H1 (cell line): ENCODE data around the gene EML4. TPM values are rescaled to one million over a fixed set of nuclear protein-coding genes. Genes with fewer than 3 reads are reported as not detected.
A peak's percentile ranks its signal among the peaks of the same experiment; 100 is the strongest.

Experiments used
- CTCF ChIA-PET: fragments of 300-600 bp; sonication (Branson Sonifier 250); formaldehyde crosslinking; loops from one replicate; lab custom pipeline; 2021; ENCODE audit not compliant: partially characterized antibody; lab: Charles Lee
- POLR2A ChIA-PET: fragments of 300-600 bp; sonication (Branson Sonifier 250); formaldehyde crosslinking; loops from one replicate; lab custom pipeline; 2021; ENCODE audit warnings: inconsistent platforms; ENCODE audit not compliant: partially characterized antibody; lab: Charles Lee
- DNase-seq, 2 experiments: peaks; one replicate each; pipeline versions ENCODE4 v3.0.0 to v3.0.0-alpha.2; 2010 to 2022; ENCODE audit warnings: low spot score in 2 of 2, low read depth in 1 of 2, mixed read lengths in 1 of 2
- FAIRE-seq: peaks from 2 replicates; lab custom pipeline; 2011; peaks lifted over from hg19 to GRCh38; lab: Jason Lieb, UNC
- H2AFZ ChIP-seq: 2 replicates; pipeline ENCODE4 v1.8.1; 2012; ENCODE audit warnings: low read length, inconsistent platforms
- H2AK5ac ChIP-seq: 2 replicates; pipeline ENCODE4 v1.6.1; 2013; ENCODE audit warnings: low read depth, low read length
- H2BK120ac ChIP-seq: replicated peaks from 2 replicates; pipeline ENCODE3; 2013; ENCODE audit warnings: low read depth, low read length, inconsistent platforms
- H2BK12ac ChIP-seq: 2 replicates; pipeline ENCODE4 v1.6.1; 2013; ENCODE audit warnings: low read depth, low read length
- H2BK15ac ChIP-seq: 2 replicates; pipeline ENCODE4 v1.6.1; 2013; ENCODE audit warnings: low read length
- H2BK20ac ChIP-seq: 2 replicates; pipeline ENCODE4 v1.6.1; 2013; ENCODE audit warnings: low read length
- H2BK5ac ChIP-seq: 2 replicates; pipeline ENCODE4 v1.6.1; 2013; ENCODE audit warnings: low read depth, low read length
- H3K14ac ChIP-seq: 2 replicates; pipeline ENCODE4 v1.6.1; 2013; ENCODE audit warnings: inconsistent platforms; ENCODE audit not compliant: insufficient read length
- H3K18ac ChIP-seq: 2 replicates; pipeline ENCODE4 v1.6.1; 2013; ENCODE audit warnings: low read length; ENCODE audit errors: extremely low read depth
- H3K23ac ChIP-seq: 2 replicates; pipeline ENCODE4 v1.6.1; 2013; ENCODE audit warnings: inconsistent platforms; ENCODE audit not compliant: insufficient read length
- H3K23me2 ChIP-seq: 2 replicates; pipeline ENCODE4 v1.6.1; 2013; ENCODE audit warnings: low read depth, low read length
- H3K27ac ChIP-seq: 2 replicates; pipeline ENCODE4 v1.6.1; 2011; ENCODE audit warnings: low read depth, low read length, inconsistent platforms
- H3K27me3 ChIP-seq, 4 experiments: replicated peaks in 1 of 4; 1 replicate in 1 of 4; 2 replicates in 3 of 4; pipeline versions ENCODE4 v1.6.1 to v1.8.1; 2011 to 2013; ENCODE audit warnings: low read length in 3 of 4, mild to moderate bottlenecking in 3 of 4, inconsistent platforms in 2 of 4, mixed read lengths in 2 of 4, moderate library complexity in 1 of 4; ENCODE audit not compliant: control insufficient read depth in 3 of 4, insufficient read depth in 3 of 4; ENCODE audit errors: extremely low read depth in 1 of 4
- H3K36me3 ChIP-seq, 4 experiments: 2 replicates each; pipeline versions ENCODE4 v1.6.1 to v1.8.1; 2011 to 2013; ENCODE audit warnings: mild to moderate bottlenecking in 4 of 4, low read length in 3 of 4, moderate library complexity in 2 of 4, control low read depth in 1 of 4, inconsistent platforms in 1 of 4; ENCODE audit not compliant: insufficient read depth in 4 of 4, control insufficient read depth in 2 of 4
- H3K4ac ChIP-seq: replicated peaks from 2 replicates; pipeline ENCODE3; 2013; ENCODE audit warnings: low read length, low read depth, mixed read lengths, inconsistent platforms; ENCODE audit not compliant: insufficient read length
- H3K4me1 ChIP-seq, 4 experiments: replicated peaks in 1 of 4; 1 replicate in 1 of 4; 2 replicates in 3 of 4; pipeline versions ENCODE4 v1.6.1 to v1.8.1; 2011 to 2013; ENCODE audit warnings: low read length in 3 of 4, inconsistent platforms in 2 of 4, mixed read lengths in 1 of 4; ENCODE audit not compliant: insufficient read depth in 4 of 4, control insufficient read depth in 3 of 4
- H3K4me2 ChIP-seq, 2 experiments: 2 replicates each; pipeline versions ENCODE4 v1.6.1 to v1.8.1; 2011 to 2013; ENCODE audit warnings: low read depth in 2 of 2, low read length in 2 of 2, control low read depth in 1 of 2, inconsistent platforms in 1 of 2, mild to moderate bottlenecking in 1 of 2; ENCODE audit not compliant: insufficient read depth in 1 of 2
- H3K4me3 ChIP-seq, 4 experiments: fragments of 200-600, 300-600 bp in 1 of 4; sonication (generic), shearing (Covaris generic), sonication (Bioruptor Twin) in 1 of 4; 2 replicates each; pipeline versions ENCODE4 v1.5.1 to v1.8.1; 2011 to 2016; ENCODE audit warnings: low read length in 4 of 4, low read depth in 3 of 4, control low read depth in 2 of 4, inconsistent platforms in 2 of 4, mild to moderate bottlenecking in 2 of 4, mixed read lengths in 1 of 4, moderate library complexity in 1 of 4; ENCODE audit not compliant: insufficient read depth in 2 of 4; ENCODE audit errors: extremely low read depth in 1 of 4
- H3K56ac ChIP-seq: replicated peaks from 2 replicates; pipeline ENCODE3; 2013; ENCODE audit warnings: low read depth, mild to moderate bottlenecking, mixed read lengths, low read length, inconsistent platforms; ENCODE audit not compliant: insufficient read length
- H3K79me1 ChIP-seq: 2 replicates; pipeline ENCODE4 v1.6.1; 2013; ENCODE audit warnings: low read depth, low read length, control low read depth
- H3K79me2 ChIP-seq, 2 experiments: 2 replicates each; pipeline versions ENCODE4 v1.6.1 to v1.8.1; 2012 to 2013; ENCODE audit warnings: low read length in 2 of 2, mild to moderate bottlenecking in 2 of 2, inconsistent platforms in 1 of 2; ENCODE audit not compliant: insufficient read depth in 2 of 2, control insufficient read depth in 1 of 2
- H3K9ac ChIP-seq, 4 experiments: replicated peaks in 1 of 4; 1 replicate in 1 of 4; 2 replicates in 3 of 4; pipeline versions ENCODE4 v1.6.1 to v1.8.1; 2011 to 2013; ENCODE audit warnings: low read depth in 3 of 4, low read length in 3 of 4, control low read depth in 2 of 4, mild to moderate bottlenecking in 2 of 4, moderate library complexity in 2 of 4, inconsistent platforms in 1 of 4; ENCODE audit errors: extremely low read depth in 1 of 4
- H3K9me3 ChIP-seq, 2 experiments: 2 replicates each; pipeline versions ENCODE4 v1.6.1 to v1.8.1; 2012 to 2013; ENCODE audit warnings: mild to moderate bottlenecking in 2 of 2, moderate library complexity in 2 of 2, control low read depth in 1 of 2, inconsistent platforms in 1 of 2, low read depth in 1 of 2, low read length in 1 of 2, mixed read lengths in 1 of 2; ENCODE audit not compliant: insufficient read depth in 2 of 2
- H4K20me1 ChIP-seq, 2 experiments: replicated peaks in 1 of 2; 2 replicates each; pipeline versions ENCODE3 to v1.8.1; 2011 to 2013; ENCODE audit warnings: inconsistent platforms in 2 of 2, low read length in 2 of 2, mild to moderate bottlenecking in 1 of 2; ENCODE audit not compliant: insufficient read depth in 2 of 2, control insufficient read depth in 1 of 2
- H4K5ac ChIP-seq: 2 replicates; pipeline ENCODE4 v1.6.1; 2013; ENCODE audit warnings: low read length, low read depth, mixed read lengths, inconsistent platforms; ENCODE audit not compliant: insufficient read length
- H4K8ac ChIP-seq: 2 replicates; pipeline ENCODE4 v1.8.0; 2013; ENCODE audit warnings: mild to moderate bottlenecking, moderate library complexity, low read length, inconsistent platforms; ENCODE audit not compliant: insufficient read depth; ENCODE audit errors: extremely low read depth
- H4K91ac ChIP-seq: replicated peaks from 2 replicates; pipeline ENCODE3; 2013; ENCODE audit warnings: low read length, mixed read lengths, inconsistent platforms; ENCODE audit not compliant: insufficient read length
- KDM1A ChIP-seq: fragments of 200-600, 300-600 bp; sonication (generic); IDR thresholded peaks from 2 replicates; pipeline ENCODE4 v1.7.1; 2016; ENCODE audit warnings: mild to moderate bottlenecking, low read length, borderline replicate concordance
- POLR2A ChIP-seq, 2 experiments: IDR thresholded peaks; 1 replicate in 1 of 2; 2 replicates in 1 of 2; pipeline ENCODE4 v1.6.1; 2011; ENCODE audit warnings: low read depth in 2 of 2, low read length in 2 of 2, mild to moderate bottlenecking in 2 of 2; ENCODE audit errors: control extremely low read depth in 1 of 2
- WGBS, 2 experiments: shearing (Covaris generic) in 1 of 2; methylation state at CpG; one replicate each; pipeline versions ENCODE4 v1.1.6 to v1.1.7; 2013 to 2015; ENCODE audit warnings: low lambda C conversion rate in 2 of 2, mixed read lengths in 2 of 2, inconsistent platforms in 1 of 2, low coverage in 1 of 2, missing lambda C conversion rate in 1 of 2; ENCODE audit not compliant: insufficient replicate concordance in 2 of 2, insufficient coverage in 1 of 2, insufficient read length in 1 of 2; ENCODE audit errors: extremely low coverage in 1 of 2, missing lambda C conversion rate in 1 of 2; 5-methylcytosine and 5-hydroxymethylcytosine counted together
- polyA plus RNA-seq, 7 experiments: library from polyadenylated mRNA; depleted of rRNA in 3 of 7; stranded (reverse) in 5 of 7; unstranded in 2 of 7; fragments of >200 nt in 5 of 7; fragments of 200-250 nt in 2 of 7; gene quantifications; 1 replicate in 5 of 7; 2 replicates in 1 of 7; 4 replicates in 1 of 7; pipeline versions ENCODE4 v1.2.1 to v1.2.3, GENCODE V29; 2011 to 2013; ENCODE audit warnings: missing spikeins in 2 of 7, mixed read lengths in 2 of 7
- total RNA-seq: library from RNA; stranded (reverse); fragmentation: NEBNext Ultra II Directional; extraction: Animal tissue kit (Norgen Biotek cat#: 25700); gene quantifications from 2 replicates; pipeline ENCODE4 v1.2.1, GENCODE V29; 2021
- TF ChIP-seq, protein P1 (sequence below), 3 experiments: IDR thresholded peaks; 1 replicate in 2 of 3; 2 replicates in 1 of 3; pipeline versions ENCODE4 v1.5.1 to v1.6.1; 2011; ENCODE audit warnings: low read length in 3 of 3, mild to moderate bottlenecking in 3 of 3, inconsistent platforms in 2 of 3, low read depth in 1 of 3, moderate library complexity in 1 of 3; ENCODE audit not compliant: insufficient read depth in 1 of 3; ENCODE audit errors: control extremely low read depth in 1 of 3

EML4 gene
- total and polyA plus RNA-seq, 2 of the 8 experiments (the other 6 are each of a cell fraction or from before 2014, with no cell fraction given) = 50.1 to 104 TPM

GRCh38 chr2:42335514-42336104 lies 166.5 kb downstream of the EML4 start:
- FAIRE-seq = no peak
- 93% methylated on average over 10 of the region's 10 CpGs; no CpG with 5 or more reads in 1 of the 2 experiments for WGBS, 2 experiments
- CTCF ChIA-PET = interaction anchor here (0.8 kb wide), 1 partner anchor 240 kb away, joined by 3 read pairs; no protein-coding TSS in a partner anchor

More at GRCh38 chr2:42335514-42336104, 166.5 kb downstream of the EML4 start:
- no peaks in the 10 kb centered on the region for H3K79me2 ChIP-seq
- TF ChIP-seq, protein P1, sequence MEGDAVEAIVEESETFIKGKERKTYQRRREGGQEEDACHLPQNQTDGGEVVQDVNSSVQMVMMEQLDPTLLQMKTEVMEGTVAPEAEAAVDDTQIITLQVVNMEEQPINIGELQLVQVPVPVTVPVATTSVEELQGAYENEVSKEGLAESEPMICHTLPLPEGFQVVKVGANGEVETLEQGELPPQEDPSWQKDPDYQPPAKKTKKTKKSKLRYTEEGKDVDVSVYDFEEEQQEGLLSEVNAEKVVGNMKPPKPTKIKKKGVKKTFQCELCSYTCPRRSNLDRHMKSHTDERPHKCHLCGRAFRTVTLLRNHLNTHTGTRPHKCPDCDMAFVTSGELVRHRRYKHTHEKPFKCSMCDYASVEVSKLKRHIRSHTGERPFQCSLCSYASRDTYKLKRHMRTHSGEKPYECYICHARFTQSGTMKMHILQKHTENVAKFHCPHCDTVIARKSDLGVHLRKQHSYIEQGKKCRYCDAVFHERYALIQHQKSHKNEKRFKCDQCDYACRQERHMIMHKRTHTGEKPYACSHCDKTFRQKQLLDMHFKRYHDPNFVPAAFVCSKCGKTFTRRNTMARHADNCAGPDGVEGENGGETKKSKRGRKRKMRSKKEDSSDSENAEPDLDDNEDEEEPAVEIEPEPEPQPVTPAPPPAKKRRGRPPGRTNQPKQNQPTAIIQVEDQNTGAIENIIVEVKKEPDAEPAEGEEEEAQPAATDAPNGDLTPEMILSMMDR (IDR thresholded peaks at IDR 0.05; ENCODE audit: control extremely low read depth in 1 of 3, insufficient read depth in 1 of 3, low read depth in 1 of 3, low read length in 3 of 3) = no peak
- TF ChIP-seq POLR2A (IDR thresholded peaks at IDR 0.05; ENCODE audit: control extremely low read depth in 1 of 2, low read depth in 2 of 2, low read length in 2 of 2) (peak in 1 of 2 experiments; percentile 43; a peak in 1 of 3 replicates), KDM1A (no peak)
- no peak overlapping the region for H3K14ac ChIP-seq
- H3K4ac ChIP-seq = no peak overlapping the region
- no peak overlapping the region for H4K8ac ChIP-seq
- H2BK120ac ChIP-seq = no peak overlapping the region
- no peak overlapping the region for H3K4me2 ChIP-seq
- H3K36me3 ChIP-seq = peaks cover 0 to 24% (median 16%) of the 10 kb centered on the region in 4 experiments; a peak in 6 of 8 replicates
- no peaks in the 10 kb centered on the region for H3K27me3 ChIP-seq
- H3K9ac ChIP-seq = no peak overlapping the region
- H3K4me3 ChIP-seq = no peak overlapping the region
- peaks cover 0 to 3% of the 10 kb centered on the region in 2 experiments for H4K20me1 ChIP-seq
- no peak overlapping the region for H3K18ac ChIP-seq
- no peak overlapping the region for H2BK15ac ChIP-seq
- no peaks in the 10 kb centered on the region for H3K23me2 ChIP-seq
- H4K5ac ChIP-seq = no peak overlapping the region
- H2AFZ ChIP-seq = no peak overlapping the region
- H2BK20ac ChIP-seq = no peak overlapping the region
- H4K91ac ChIP-seq = no peak overlapping the region
- no peaks in the 10 kb centered on the region; a peak in 2 of 7 replicates for H3K4me1 ChIP-seq
- no peak overlapping the region for H3K27ac ChIP-seq
- H3K23ac ChIP-seq = no peak overlapping the region
- H3K79me1 ChIP-seq = peaks cover 3% of the 10 kb centered on the region; the same call in 1 of the 2 replicates
- DNase-seq = no peak
- no peak overlapping the region for H2BK12ac ChIP-seq
- POLR2A ChIA-PET = interaction anchor here (1.4 kb wide), 1 partner anchor 19 kb away, joined by 3 read pairs; no protein-coding TSS in a partner anchor
- H2AK5ac ChIP-seq = no peak overlapping the region
- no peak overlapping the region for H3K56ac ChIP-seq
- no peaks in the 10 kb centered on the region for H3K9me3 ChIP-seq
- no peak overlapping the region for H2BK5ac ChIP-seq
